H1 (cell line): Measurements from ENCODE around the gene SEC14L3.

Source experiments
- ATF2 ChIP-seq: IDR thresholded peaks from 2 replicates; pipeline ENCODE4 v1.6.1; 2012; ENCODE audit warnings: low read length, inconsistent platforms
- CHD1 ChIP-seq: IDR thresholded peaks from 2 replicates; pipeline ENCODE4 v1.6.1; 2012; ENCODE audit warnings: low read depth, low read length, improper control_type of control experiment
- CHD2 ChIP-seq: IDR thresholded peaks from 2 replicates; pipeline ENCODE4 v1.6.1; 2012; ENCODE audit warnings: low read length, improper control_type of control experiment
- EGR1 ChIP-seq: IDR thresholded peaks from 2 replicates; pipeline ENCODE4 v1.6.1; 2011; ENCODE audit warnings: low read depth, low read length, borderline replicate concordance
- EP300 ChIP-seq, 2 experiments: IDR thresholded peaks; 1 replicate in 1 of 2; 2 replicates in 1 of 2; pipeline ENCODE4 v1.6.1; 2011 to 2012; ENCODE audit warnings: low read depth in 2 of 2, low read length in 2 of 2, mild to moderate bottlenecking in 2 of 2, borderline replicate concordance in 1 of 2, inconsistent platforms in 1 of 2, moderate library complexity in 1 of 2
- EZH2 ChIP-seq: fragments of 200-600 bp; sonication (generic); IDR thresholded peaks from 2 replicates; pipeline ENCODE4 v1.7.1; 2012; ENCODE audit warnings: low read depth, mild to moderate bottlenecking, moderate library complexity, low read length, inconsistent platforms; ENCODE audit not compliant: severe bottlenecking
- HDAC2 ChIP-seq, 2 experiments: fragments of 300-600 bp in 1 of 2; sonication (generic) in 1 of 2; IDR thresholded peaks; 2 replicates each; pipeline ENCODE4 v1.6.1; 2011 to 2012; ENCODE audit warnings: low read depth in 2 of 2, low read length in 2 of 2, mild to moderate bottlenecking in 2 of 2, moderate library complexity in 2 of 2, borderline replicate concordance in 1 of 2, inconsistent platforms in 1 of 2
- PHF8 ChIP-seq: fragments of 200-600 bp; sonication (generic); conservative IDR thresholded peaks from 2 replicates; pipeline ENCODE4 v1.7.1; 2012; ENCODE audit warnings: low read depth, mild to moderate bottlenecking, inconsistent platforms, low read length, moderate library complexity
- POLR2AphosphoS5 ChIP-seq: IDR thresholded peaks from 2 replicates; pipeline ENCODE4 v1.6.1; 2011; ENCODE audit warnings: low read depth, low read length
- SIN3A ChIP-seq, 2 experiments: IDR thresholded peaks in 1 of 2; conservative IDR thresholded peaks in 1 of 2; 2 replicates each; pipeline ENCODE4 v1.6.1; 2011 to 2012; ENCODE audit warnings: low read length in 2 of 2, improper control_type of control experiment in 1 of 2, low read depth in 1 of 2, mild to moderate bottlenecking in 1 of 2
- SIX5 ChIP-seq: IDR thresholded peaks from 2 replicates; pipeline ENCODE4 v1.6.1; 2011; ENCODE audit warnings: mild to moderate bottlenecking, low read depth, low read length
- SRF ChIP-seq: IDR thresholded peaks from 2 replicates; pipeline ENCODE4 v1.6.1; 2011; ENCODE audit warnings: mild to moderate bottlenecking, low read depth, low read length, moderate library complexity
- TBP ChIP-seq: IDR thresholded peaks from 2 replicates; pipeline ENCODE4 v1.6.1; 2011; ENCODE audit warnings: low read depth, low read length, improper control_type of control experiment
- TF ChIP-seq, protein P1 (sequence below), 3 experiments: IDR thresholded peaks; 1 replicate in 2 of 3; 2 replicates in 1 of 3; pipeline versions ENCODE4 v1.5.1 to v1.6.1; 2011; ENCODE audit warnings: low read length in 3 of 3, mild to moderate bottlenecking in 3 of 3, inconsistent platforms in 2 of 3, low read depth in 1 of 3, moderate library complexity in 1 of 3; ENCODE audit not compliant: insufficient read depth in 1 of 3; ENCODE audit errors: control extremely low read depth in 1 of 3

- no peak for TF ChIP-seq ATF2
- TF ChIP-seq, protein P1, sequence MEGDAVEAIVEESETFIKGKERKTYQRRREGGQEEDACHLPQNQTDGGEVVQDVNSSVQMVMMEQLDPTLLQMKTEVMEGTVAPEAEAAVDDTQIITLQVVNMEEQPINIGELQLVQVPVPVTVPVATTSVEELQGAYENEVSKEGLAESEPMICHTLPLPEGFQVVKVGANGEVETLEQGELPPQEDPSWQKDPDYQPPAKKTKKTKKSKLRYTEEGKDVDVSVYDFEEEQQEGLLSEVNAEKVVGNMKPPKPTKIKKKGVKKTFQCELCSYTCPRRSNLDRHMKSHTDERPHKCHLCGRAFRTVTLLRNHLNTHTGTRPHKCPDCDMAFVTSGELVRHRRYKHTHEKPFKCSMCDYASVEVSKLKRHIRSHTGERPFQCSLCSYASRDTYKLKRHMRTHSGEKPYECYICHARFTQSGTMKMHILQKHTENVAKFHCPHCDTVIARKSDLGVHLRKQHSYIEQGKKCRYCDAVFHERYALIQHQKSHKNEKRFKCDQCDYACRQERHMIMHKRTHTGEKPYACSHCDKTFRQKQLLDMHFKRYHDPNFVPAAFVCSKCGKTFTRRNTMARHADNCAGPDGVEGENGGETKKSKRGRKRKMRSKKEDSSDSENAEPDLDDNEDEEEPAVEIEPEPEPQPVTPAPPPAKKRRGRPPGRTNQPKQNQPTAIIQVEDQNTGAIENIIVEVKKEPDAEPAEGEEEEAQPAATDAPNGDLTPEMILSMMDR (IDR thresholded peaks at IDR 0.05; ENCODE audit: control extremely low read depth in 1 of 3, insufficient read depth in 1 of 3, low read depth in 1 of 3, low read length in 3 of 3) = no peak
- no peak for TF ChIP-seq CHD2
- no peak for TF ChIP-seq SIX5
- no peak for TF ChIP-seq CHD1
- TF ChIP-seq SRF = no peak
- no peak for TF ChIP-seq EZH2
- TF ChIP-seq POLR2AphosphoS5 = no peak
- no peak for TF ChIP-seq EP300 (IDR thresholded peaks at IDR 0.05; ENCODE audit: borderline replicate concordance in 1 of 2, low read depth in 2 of 2, low read length in 2 of 2)
- no peak for TF ChIP-seq HDAC2 (IDR thresholded peaks at IDR 0.05; ENCODE audit: borderline replicate concordance in 1 of 2, low read depth in 2 of 2, low read length in 2 of 2)
- no peak for TF ChIP-seq TBP
- TF ChIP-seq EGR1 = no peak
- TF ChIP-seq PHF8 = no peak
- no peak for TF ChIP-seq SIN3A (conservative IDR thresholded peaks at IDR 0.05 in 1 of 2, IDR thresholded peaks at IDR 0.05 in 1 of 2; ENCODE audit: low read depth in 1 of 2, low read length in 2 of 2)
Observed at GRCh38 chr22:30434843-30435242, 37.0 kb downstream of the SEC14L3 start.
